ENCODE results near the gene CYP3A4. TPM values are rescaled to one million over a fixed set of nuclear protein-coding genes. Genes with fewer than 3 reads are reported as not detected.

CYP3A4 gene
- total and polyA plus RNA-seq, 2 of the 13 experiments (the other 11 are each of a cell fraction or from before 2014, with no cell fraction given) = 0.11 to 0.24 TPM

DNA sequence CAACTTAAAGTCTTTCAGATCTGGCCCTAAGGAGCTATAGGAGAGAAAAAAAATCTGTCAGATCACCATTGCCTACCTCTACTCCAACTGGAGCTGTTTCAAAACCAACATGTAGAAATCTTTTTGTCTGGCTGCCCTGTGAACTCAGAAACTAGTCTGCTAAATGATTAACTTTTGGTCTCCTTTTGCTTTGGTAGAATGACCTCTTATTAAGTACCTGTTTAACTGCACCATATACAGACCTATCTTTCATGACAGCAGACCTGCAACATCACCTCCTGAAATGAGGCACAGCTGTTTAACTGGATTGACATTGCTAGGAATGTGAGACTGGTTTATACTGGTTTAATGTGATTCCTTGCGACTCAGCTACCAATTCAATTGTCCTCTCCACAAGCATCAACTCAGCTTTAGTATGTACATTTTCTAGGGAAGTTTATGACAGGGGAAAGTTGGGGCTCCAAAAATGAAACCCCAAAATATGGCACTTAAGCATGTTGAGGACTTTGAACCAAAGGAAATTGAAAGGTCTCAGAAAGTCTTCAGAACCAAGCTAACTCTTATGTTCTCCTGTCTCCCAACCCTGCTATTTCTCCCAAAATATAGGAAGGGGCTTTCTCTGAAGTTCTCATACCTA, 45.7 kb upstream of the CYP3A4 start (continued):
- TF ChIP-seq, protein P1, sequence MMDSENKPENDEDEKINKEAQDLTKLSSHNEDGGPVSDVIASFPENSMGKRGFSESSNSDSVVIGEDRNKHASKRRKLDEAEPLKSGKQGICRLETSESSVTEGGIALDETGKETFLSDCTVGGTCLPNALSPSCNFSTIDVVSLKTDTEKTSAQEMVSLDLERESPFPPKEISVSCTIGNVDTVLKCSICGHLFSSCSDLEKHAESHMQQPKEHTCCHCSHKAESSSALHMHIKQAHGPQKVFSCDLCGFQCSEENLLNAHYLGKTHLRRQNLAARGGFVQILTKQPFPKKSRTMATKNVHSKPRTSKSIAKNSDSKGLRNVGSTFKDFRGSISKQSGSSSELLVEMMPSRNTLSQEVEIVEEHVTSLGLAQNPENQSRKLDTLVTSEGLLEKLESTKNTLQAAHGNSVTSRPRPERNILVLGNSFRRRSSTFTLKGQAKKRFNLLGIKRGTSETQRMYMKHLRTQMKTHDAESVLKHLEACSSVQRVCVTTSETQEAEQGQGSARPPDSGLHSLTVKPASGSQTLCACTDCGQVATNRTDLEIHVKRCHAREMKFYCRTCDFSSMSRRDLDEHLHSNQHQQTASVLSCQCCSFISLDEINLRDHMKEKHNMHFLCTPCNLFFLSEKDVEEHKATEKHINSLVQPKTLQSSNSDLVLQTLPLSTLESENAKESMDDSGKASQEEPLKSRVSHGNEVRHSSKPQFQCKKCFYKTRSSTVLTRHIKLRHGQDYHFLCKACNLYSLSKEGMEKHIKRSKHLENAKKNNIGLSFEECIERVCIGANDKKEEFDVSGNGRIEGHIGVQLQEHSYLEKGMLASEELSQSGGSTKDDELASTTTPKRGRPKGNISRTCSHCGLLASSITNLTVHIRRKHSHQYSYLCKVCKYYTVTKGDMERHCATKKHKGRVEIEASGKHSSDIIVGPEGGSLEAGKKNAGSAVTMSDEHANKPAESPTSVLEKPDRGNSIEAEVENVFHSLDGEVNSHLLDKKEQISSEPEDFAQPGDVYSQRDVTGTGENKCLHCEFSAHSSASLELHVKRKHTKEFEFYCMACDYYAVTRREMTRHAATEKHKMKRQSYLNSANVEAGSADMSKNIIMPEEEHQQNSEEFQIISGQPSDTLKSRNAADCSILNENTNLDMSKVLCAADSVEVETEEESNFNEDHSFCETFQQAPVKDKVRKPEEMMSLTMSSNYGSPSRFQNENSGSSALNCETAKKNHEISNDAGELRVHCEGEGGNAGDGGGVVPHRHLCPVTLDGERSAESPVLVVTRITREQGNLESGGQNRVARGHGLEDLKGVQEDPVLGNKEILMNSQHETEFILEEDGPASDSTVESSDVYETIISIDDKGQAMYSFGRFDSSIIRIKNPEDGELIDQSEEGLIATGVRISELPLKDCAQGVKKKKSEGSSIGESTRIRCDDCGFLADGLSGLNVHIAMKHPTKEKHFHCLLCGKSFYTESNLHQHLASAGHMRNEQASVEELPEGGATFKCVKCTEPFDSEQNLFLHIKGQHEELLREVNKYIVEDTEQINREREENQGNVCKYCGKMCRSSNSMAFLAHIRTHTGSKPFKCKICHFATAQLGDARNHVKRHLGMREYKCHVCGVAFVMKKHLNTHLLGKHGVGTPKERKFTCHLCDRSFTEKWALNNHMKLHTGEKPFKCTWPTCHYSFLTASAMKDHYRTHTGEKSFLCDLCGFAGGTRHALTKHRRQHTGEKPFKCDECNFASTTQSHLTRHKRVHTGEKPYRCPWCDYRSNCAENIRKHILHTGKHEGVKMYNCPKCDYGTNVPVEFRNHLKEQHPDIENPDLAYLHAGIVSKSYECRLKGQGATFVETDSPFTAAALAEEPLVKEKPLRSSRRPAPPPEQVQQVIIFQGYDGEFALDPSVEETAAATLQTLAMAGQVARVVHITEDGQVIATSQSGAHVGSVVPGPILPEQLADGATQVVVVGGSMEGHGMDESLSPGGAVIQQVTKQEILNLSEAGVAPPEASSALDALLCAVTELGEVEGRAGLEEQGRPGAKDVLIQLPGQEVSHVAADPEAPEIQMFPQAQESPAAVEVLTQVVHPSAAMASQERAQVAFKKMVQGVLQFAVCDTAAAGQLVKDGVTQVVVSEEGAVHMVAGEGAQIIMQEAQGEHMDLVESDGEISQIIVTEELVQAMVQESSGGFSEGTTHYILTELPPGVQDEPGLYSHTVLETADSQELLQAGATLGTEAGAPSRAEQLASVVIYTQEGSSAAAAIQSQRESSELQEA (CRISPR knock-in tag; IDR thresholded peaks at IDR 0.05; ENCODE audit: not compliant biosample characterization) = no peak
- TF ChIP-seq ASH2L (IDR thresholded peaks at IDR 0.05; ENCODE audit: insufficient read length, low read depth, low read length) (peak; percentile 69), CHCHD3 (CRISPR knock-in tag; IDR thresholded peaks at IDR 0.05) (no peak), NBN (conservative IDR thresholded peaks at IDR 0.05) (no peak), ZNF720 (CRISPR knock-in tag; IDR thresholded peaks at IDR 0.05) (no peak), ZNF331 (CRISPR knock-in tag; IDR thresholded peaks at IDR 0.05) (no peak; the same call in 1 of the 2 replicates), ZNF792 (CRISPR knock-in tag; IDR thresholded peaks at IDR 0.05) (0 out of 2 replicates have a peak, but pooled peaks have one; percentile 30), MED13 (CRISPR knock-in tag; IDR thresholded peaks at IDR 0.05) (no peak), BRCA1 (CRISPR knock-in tag; IDR thresholded peaks at IDR 0.05) (no peak), PATZ1 (CRISPR knock-in tag; IDR thresholded peaks at IDR 0.05) (peak; percentile 27; the same call in 1 of the 2 replicates), ZNF670 (CRISPR knock-in tag; IDR thresholded peaks at IDR 0.05; ENCODE audit: borderline replicate concordance) (no peak)
- TF ChIP-seq, protein P2, sequence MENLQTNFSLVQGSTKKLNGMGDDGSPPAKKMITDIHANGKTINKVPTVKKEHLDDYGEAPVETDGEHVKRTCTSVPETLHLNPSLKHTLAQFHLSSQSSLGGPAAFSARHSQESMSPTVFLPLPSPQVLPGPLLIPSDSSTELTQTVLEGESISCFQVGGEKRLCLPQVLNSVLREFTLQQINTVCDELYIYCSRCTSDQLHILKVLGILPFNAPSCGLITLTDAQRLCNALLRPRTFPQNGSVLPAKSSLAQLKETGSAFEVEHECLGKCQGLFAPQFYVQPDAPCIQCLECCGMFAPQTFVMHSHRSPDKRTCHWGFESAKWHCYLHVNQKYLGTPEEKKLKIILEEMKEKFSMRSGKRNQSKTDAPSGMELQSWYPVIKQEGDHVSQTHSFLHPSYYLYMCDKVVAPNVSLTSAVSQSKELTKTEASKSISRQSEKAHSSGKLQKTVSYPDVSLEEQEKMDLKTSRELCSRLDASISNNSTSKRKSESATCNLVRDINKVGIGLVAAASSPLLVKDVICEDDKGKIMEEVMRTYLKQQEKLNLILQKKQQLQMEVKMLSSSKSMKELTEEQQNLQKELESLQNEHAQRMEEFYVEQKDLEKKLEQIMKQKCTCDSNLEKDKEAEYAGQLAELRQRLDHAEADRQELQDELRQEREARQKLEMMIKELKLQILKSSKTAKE (CRISPR knock-in tag; IDR thresholded peaks at IDR 0.05; ENCODE audit: borderline replicate concordance) = 0 out of 2 replicates have a peak, but pooled peaks have one; percentile 47
- TF ChIP-seq, protein P3, sequence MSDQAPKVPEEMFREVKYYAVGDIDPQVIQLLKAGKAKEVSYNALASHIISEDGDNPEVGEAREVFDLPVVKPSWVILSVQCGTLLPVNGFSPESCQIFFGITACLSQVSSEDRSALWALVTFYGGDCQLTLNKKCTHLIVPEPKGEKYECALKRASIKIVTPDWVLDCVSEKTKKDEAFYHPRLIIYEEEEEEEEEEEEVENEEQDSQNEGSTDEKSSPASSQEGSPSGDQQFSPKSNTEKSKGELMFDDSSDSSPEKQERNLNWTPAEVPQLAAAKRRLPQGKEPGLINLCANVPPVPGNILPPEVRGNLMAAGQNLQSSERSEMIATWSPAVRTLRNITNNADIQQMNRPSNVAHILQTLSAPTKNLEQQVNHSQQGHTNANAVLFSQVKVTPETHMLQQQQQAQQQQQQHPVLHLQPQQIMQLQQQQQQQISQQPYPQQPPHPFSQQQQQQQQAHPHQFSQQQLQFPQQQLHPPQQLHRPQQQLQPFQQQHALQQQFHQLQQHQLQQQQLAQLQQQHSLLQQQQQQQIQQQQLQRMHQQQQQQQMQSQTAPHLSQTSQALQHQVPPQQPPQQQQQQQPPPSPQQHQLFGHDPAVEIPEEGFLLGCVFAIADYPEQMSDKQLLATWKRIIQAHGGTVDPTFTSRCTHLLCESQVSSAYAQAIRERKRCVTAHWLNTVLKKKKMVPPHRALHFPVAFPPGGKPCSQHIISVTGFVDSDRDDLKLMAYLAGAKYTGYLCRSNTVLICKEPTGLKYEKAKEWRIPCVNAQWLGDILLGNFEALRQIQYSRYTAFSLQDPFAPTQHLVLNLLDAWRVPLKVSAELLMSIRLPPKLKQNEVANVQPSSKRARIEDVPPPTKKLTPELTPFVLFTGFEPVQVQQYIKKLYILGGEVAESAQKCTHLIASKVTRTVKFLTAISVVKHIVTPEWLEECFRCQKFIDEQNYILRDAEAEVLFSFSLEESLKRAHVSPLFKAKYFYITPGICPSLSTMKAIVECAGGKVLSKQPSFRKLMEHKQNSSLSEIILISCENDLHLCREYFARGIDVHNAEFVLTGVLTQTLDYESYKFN (CRISPR knock-in tag; conservative IDR thresholded peaks at IDR 0.05) = peak; percentile 87

All from HepG2 (cell line).